Stimulated activated CD4-positive, alpha-beta T cell treated with anti-CD3 and anti-CD28 coated beads, TNF-alpha, amount 100 ng/mL, for 1 hour (primary cell): Measurements from ENCODE around the gene ATP8B2.

ENCODE experiments used
- DNase-seq, 3 donors: peaks; one replicate each; pipeline ENCODE4 v3.0.0-alpha.2; 2020; ENCODE audit warnings: low read depth in 3 of 3, low spot score in 1 of 3

The ATP8B2 gene

GRCh38 chr1:154386643-154387352 is 61.5 kb downstream of the ATP8B2 start:
- peak; percentile 49 to 68 (median 64) for DNase-seq

- no peak for DNase-seq
Measured at GRCh38 chr1:154391086-154391770, 65.9 kb downstream of the ATP8B2 start.

DNA sequence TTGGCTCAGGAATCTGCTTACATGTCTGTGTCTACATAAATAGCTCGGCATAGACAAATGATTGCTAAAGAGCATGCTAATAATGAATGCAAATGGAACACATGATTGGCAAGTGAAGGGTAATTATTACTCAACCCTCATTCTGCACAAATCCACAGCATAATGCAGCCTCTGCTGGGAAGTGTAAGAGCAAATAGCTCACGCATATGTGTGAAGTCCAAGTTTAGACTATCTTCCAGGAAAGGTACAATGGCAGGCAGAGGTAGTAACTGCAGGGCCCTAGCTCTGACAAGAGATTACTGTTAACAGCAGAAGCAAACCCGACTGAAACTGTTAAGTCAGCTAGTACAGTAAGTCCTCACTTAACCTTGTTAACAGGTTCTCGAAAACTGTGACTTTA is 72.8 kb downstream of the ATP8B2 start:
- no peak for DNase-seq

- DNase-seq: no peak
Measured at GRCh38 chr1:154398678-154399077, 73.4 kb downstream of the ATP8B2 start.

GRCh38 chr1:154400381-154400801 is 75.1 kb downstream of the ATP8B2 start:
- no peak for DNase-seq
